Mesothelial cell of epicardium (in vitro differentiated cells): ENCODE data around the gene CNGB1. TPM values are rescaled to one million over a fixed set of nuclear protein-coding genes. Genes with fewer than 3 reads are reported as not detected.

Source experiments
- DNase-seq, 2 experiments: peaks; one replicate each; pipeline ENCODE4 v3.0.0; 2021; ENCODE audit warnings: low spot score in 2 of 2; ENCODE audit not compliant: unreplicated experiment in 2 of 2
- H3K27ac Mint-ChIP-seq: 2 replicates; pipeline ENCODE4 v1.8.0; 2021; ENCODE audit warnings: mixed read lengths
- H3K27me3 Mint-ChIP-seq: 2 replicates; pipeline ENCODE4 v1.8.0; 2021; ENCODE audit warnings: low read depth, mixed read lengths
- H3K36me3 Mint-ChIP-seq: 2 replicates; pipeline ENCODE4 v1.8.0; 2021; ENCODE audit warnings: mixed read lengths
- H3K4me1 Mint-ChIP-seq: 2 replicates; pipeline ENCODE4 v1.8.0; 2021; ENCODE audit warnings: mixed read lengths
- H3K4me3 Mint-ChIP-seq: 2 replicates; pipeline ENCODE4 v1.8.0; 2021; ENCODE audit warnings: mild to moderate bottlenecking, moderate library complexity, mixed read lengths
- H3K9me3 Mint-ChIP-seq: 2 replicates; pipeline ENCODE4 v1.8.0; 2021; ENCODE audit warnings: mixed read lengths
- total RNA-seq: library from RNA; stranded (reverse); gene quantifications from 3 replicates; pipeline ENCODE4 v1.2.1, GENCODE V29; 2021
- TF ChIP-seq, protein P1 (sequence below): fragments of 200-600 bp; sonication (generic); IDR thresholded peaks from one replicate; pipeline ENCODE4 v1.5.0; 2021; ENCODE audit warnings: antibody characterized with exemption; ENCODE audit not compliant: unreplicated experiment

CNGB1 gene
- total RNA-seq, 1 donor from 2014 or later = 0.07 TPM

DNA sequence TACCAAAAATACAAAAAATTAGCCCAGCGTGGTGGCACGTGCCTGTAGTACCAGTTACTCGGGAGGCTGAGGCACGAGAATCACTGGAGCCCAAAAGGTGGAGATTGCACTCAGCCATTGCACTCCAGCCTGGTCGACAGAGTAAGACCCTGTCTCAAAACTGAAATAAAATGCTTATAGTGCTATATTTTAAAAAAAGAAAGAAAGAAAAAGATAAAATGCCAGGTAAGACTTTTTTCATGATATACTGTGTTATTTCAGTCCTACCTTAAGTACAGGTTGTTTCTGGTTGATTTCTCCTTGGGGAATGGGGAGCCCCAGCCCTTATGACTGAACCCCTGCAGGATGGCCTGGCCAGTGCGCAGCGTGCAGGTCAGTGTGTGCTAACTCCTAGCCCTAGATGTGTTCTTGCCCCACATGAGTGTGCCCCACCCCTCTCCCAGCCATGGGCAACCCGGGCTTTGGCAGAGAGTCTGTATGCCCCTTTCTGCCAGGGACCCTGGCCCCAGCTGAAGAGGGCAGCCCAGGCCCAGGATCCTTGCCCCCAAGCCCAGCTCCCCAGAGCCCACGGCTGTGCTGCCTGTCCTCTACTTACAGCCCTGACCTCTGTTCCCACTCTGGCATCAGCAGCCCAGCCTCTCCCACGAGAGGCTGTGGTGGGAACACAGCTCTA is 1.3 kb downstream of the CNGB1 start:
- Mint-ChIP-seq H3K4me1 (no peaks in the 10 kb centered on the region), H3K27me3 (peaks cover 4% of the 10 kb centered on the region), H3K4me3 (no peak overlapping the region), H3K27ac (no peak overlapping the region), H3K36me3 (no peaks in the 10 kb centered on the region), H3K9me3 (no peaks in the 10 kb centered on the region)
- TF ChIP-seq, protein P1, sequence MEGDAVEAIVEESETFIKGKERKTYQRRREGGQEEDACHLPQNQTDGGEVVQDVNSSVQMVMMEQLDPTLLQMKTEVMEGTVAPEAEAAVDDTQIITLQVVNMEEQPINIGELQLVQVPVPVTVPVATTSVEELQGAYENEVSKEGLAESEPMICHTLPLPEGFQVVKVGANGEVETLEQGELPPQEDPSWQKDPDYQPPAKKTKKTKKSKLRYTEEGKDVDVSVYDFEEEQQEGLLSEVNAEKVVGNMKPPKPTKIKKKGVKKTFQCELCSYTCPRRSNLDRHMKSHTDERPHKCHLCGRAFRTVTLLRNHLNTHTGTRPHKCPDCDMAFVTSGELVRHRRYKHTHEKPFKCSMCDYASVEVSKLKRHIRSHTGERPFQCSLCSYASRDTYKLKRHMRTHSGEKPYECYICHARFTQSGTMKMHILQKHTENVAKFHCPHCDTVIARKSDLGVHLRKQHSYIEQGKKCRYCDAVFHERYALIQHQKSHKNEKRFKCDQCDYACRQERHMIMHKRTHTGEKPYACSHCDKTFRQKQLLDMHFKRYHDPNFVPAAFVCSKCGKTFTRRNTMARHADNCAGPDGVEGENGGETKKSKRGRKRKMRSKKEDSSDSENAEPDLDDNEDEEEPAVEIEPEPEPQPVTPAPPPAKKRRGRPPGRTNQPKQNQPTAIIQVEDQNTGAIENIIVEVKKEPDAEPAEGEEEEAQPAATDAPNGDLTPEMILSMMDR = no peak
- DNase-seq = no peak

DNA sequence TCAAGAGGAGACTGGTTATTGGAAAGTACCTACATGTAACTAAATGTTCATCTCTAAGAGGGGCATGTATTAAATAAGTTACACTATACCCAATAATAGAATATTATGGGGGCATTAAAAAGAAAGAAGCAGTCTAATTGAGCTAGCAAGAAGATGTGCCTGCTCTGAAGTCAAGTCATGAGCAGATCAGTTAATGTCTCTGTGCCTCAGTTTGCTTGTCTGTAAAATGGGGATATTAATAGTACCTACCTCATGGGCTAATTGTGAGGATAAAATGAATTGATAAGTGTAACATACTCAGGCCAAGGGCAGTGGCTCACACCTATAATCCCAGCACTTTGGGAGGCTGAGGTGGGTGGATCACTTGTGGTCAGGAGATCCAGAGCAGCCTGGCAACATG is 3.0 kb downstream of the CNGB1 start:
- DNase-seq = no peak
- no peaks in the 10 kb centered on the region for H3K4me1 Mint-ChIP-seq
- TF ChIP-seq, protein P1 = no peak
- no peaks in the 10 kb centered on the region for H3K36me3 Mint-ChIP-seq
- H3K4me3 Mint-ChIP-seq = no peak overlapping the region
- no peak overlapping the region for H3K27ac Mint-ChIP-seq
- H3K27me3 Mint-ChIP-seq = peaks cover 4% of the 10 kb centered on the region
- H3K9me3 Mint-ChIP-seq = no peaks in the 10 kb centered on the region

DNA sequence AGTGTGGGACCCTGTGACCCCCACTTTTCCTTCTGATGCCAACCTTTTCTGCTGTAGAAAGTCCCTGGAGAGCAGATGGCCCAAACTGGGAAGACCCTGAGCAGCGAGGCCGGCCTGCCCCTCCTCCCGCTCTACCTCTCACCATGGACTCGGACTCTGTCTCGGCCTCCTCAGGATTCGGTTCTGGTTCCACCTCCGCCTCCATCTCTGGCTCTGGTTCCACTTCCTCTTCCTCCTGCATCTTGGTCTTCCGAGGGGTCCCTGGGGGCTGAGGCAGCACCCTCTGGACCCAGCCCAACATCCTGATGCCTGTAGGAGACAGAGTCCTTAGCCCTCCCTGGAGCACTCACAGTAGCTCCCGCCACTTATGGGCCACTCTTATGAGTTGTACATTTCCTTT is 3.9 kb downstream of the CNGB1 start:
- H3K27me3 Mint-ChIP-seq = peaks cover 2% of the 10 kb centered on the region
- H3K36me3 Mint-ChIP-seq = no peaks in the 10 kb centered on the region
- H3K27ac Mint-ChIP-seq = no peak overlapping the region
- TF ChIP-seq, protein P1 = no peak
- no peak overlapping the region for H3K4me3 Mint-ChIP-seq
- H3K9me3 Mint-ChIP-seq = no peaks in the 10 kb centered on the region
- DNase-seq = no peak
- no peaks in the 10 kb centered on the region for H3K4me1 Mint-ChIP-seq

DNA sequence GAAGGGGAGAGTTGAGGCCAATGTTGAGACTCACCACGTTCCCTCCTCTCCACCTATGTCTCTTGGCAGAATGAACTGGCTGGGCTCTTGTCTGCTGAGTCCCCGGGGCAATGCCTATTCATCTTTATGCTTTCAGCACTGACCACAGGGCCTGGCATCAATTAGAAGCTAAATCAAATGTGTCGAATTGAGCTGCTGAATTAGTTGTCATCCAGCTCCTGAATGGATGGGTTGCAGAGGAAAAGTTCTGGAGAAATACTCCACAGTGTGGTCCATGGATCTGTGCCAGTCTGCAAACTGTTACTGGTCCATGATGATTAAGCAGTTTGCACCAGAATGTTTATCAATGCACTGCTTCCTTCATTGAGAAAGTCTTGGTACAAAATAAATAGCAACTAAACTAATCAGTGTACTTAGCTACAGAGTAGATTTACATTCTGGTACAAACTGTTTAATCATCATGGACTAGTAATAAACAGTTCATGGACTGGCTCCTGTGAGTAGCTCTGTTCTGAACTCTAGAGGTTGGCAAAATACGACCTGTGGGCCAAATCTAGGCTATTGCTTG is 4.6 kb downstream of the CNGB1 start:
- no peak overlapping the region for H3K4me3 Mint-ChIP-seq
- H3K4me1 Mint-ChIP-seq = no peaks in the 10 kb centered on the region
- no peak overlapping the region for H3K27ac Mint-ChIP-seq
- no peaks in the 10 kb centered on the region for H3K9me3 Mint-ChIP-seq
- no peak for DNase-seq
- no peaks in the 10 kb centered on the region for H3K36me3 Mint-ChIP-seq
- TF ChIP-seq, protein P1 = no peak
- peaks cover 2% of the 10 kb centered on the region for H3K27me3 Mint-ChIP-seq

DNA sequence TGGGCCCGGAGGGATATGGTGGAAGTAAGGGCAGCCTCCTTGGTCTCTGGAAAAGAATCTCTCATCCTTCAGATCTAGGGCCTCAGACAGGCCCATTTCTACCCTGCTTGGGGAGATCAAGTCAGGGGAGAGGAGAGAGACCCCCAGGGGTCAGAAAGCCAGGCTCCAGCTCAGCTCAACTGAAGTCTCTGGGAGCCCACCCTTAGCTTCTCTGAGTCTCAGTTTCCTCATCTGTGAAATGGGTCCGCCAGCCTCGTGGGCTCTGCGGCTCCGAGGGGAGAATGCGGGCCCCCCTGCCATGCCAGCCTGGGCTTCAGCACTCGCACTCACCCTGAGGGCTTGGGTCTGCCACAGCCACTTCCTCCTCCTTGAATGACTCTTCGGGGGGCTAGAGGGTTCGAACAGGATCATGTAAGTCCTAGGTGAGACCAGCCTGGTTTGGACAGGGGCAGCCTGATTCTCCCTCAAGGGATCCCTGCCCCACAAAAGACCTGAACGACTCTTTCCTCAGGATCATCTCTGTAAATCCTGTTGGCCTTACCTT is 6.7 kb downstream of the CNGB1 start:
- peaks cover 5% of the 10 kb centered on the region for H3K4me1 Mint-ChIP-seq
- no peaks in the 10 kb centered on the region for H3K27me3 Mint-ChIP-seq
- TF ChIP-seq, protein P1 = no peak
- H3K9me3 Mint-ChIP-seq = no peaks in the 10 kb centered on the region
- no peaks in the 10 kb centered on the region for H3K36me3 Mint-ChIP-seq
- no peak overlapping the region for H3K4me3 Mint-ChIP-seq
- no peak for DNase-seq
- no peak overlapping the region for H3K27ac Mint-ChIP-seq
